ENCODE data around the gene SLC66A1. TPM values are rescaled to one million over a fixed set of nuclear protein-coding genes. Genes with fewer than 3 reads are reported as not detected.
"Not testable (repeated sequence)": the region's sequence is repeated elsewhere in the genome, so short reads cannot be mapped to it uniquely, and the experiment has no call there.

SLC66A1 gene
- total RNA-seq, 2 donors from 2014 or later: 24.4 to 49.6 TPM

- no peaks in the 10 kb centered on the region for H3K36me3 ChIP-seq
- no peaks in the 10 kb centered on the region for H3K4me1 ChIP-seq (replicated peaks)
- intact Hi-C loops (cut with DNase I): no loop called here
- H3K9me3 ChIP-seq: no peaks in the 10 kb centered on the region
- no peak for TF ChIP-seq POLR2A (IDR thresholded peaks at IDR 0.05)
- no peak for TF ChIP-seq CTCF (IDR thresholded peaks at IDR 0.05)
- no peak for TF ChIP-seq POLR2AphosphoS5 (IDR thresholded peaks at IDR 0.05)
- no peak for DNase-seq (ENCODE audit: low spot score)
- no peaks in the 10 kb centered on the region for H3K27me3 ChIP-seq (replicated peaks; ENCODE audit: insufficient read depth)
- no peak overlapping the region for H3K4me3 ChIP-seq
- H3K27ac ChIP-seq: no peak overlapping the region
Measured at GRCh38 chr1:19272064-19272463, 40.1 kb upstream of the SLC66A1 start.

DNA sequence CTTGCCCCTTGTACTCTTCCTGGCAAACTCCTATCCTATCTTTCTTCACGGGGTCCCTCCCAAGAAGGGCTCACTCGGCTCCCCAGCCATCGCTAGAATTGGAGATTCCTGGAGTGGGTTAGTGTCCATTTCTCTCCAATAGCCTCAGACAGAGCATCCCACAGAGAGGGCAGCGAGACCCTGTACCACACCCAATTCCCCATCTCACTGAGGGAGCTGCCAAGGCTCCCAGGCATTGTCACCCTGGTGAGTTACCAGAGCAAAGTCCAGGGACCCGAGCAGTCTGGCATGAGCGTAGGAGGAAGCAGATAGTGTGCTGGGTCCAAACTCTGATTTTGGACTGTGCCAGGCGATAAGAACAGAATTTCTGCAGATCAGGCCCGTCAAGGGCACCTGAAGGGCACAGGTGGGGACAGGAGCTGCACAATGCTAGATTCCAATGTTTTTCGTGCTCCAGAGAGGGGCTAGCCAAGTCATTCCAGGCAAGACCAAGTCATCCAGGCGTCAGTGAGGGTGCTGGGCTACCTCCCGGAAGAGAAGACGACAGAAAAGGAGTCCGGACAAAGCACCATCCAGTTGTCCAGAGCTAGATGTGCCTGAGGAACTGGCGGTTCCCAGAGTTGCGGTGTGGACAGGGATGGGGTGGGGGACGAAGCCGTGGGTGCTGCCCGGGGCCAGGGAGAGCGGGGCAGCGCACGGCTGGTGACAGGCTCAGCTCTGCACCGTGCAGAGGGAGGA, 38.9 kb upstream of the SLC66A1 start:
- Histone ChIP-seq H3K27me3 (replicated peaks; ENCODE audit: insufficient read depth) (no peaks in the 10 kb centered on the region), H3K4me3 (no peak overlapping the region), H3K27ac (no peak overlapping the region), H3K4me1 (replicated peaks) (no peaks in the 10 kb centered on the region), H3K36me3 (no peaks in the 10 kb centered on the region), H3K9me3 (no peaks in the 10 kb centered on the region)
- intact Hi-C loops (cut with DNase I): no loop called here
- 84% methylated on average over 22 of the region's 22 CpGs for WGBS
- DNase-seq (ENCODE audit: low spot score): no peak
- no peak for TF ChIP-seq POLR2A (IDR thresholded peaks at IDR 0.05)
- TF ChIP-seq POLR2AphosphoS5 (IDR thresholded peaks at IDR 0.05): no peak
- no peak for TF ChIP-seq CTCF (IDR thresholded peaks at IDR 0.05)

DNA sequence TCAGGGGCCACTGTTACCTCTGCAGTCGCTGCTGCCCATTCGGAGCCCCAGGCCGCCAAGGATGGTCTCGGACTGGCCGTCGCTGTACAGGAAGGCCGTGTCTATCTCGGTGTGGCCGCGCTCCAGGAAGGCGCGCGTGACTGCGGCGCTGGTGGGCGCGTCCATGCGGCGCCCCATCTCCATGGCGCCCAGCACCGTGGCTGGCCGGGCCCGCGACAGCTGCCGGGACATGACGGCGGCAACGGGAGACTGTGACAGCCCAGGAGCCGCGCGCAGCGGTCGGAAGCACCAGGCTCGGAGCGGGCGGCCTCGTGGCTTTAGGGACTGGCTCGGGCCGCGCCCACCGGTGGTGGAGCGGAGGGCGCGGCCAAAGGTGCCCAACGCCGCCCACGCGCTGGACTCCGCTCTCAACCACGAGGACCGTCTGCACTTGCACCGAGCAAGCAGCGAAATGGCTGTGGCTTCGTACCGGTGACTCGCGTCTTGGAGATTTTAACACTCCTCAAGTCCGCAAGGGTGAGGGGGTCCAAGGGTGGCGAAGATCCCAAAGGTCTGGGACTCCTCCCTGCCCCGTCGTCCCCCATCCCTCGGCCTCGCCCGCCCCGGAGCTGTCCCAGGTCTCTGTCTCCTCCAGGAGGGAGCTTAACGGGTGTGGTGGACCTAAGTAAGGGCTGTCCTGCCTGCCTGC, 38.1 kb upstream of the SLC66A1 start:
- H3K9me3 ChIP-seq; H3K36me3 ChIP-seq; H3K27ac ChIP-seq; H3K4me3 ChIP-seq; H3K4me1 ChIP-seq (replicated peaks); intact Hi-C loops (cut with DNase I); DNase-seq (ENCODE audit: low spot score); H3K27me3 ChIP-seq (replicated peaks; ENCODE audit: insufficient read depth): not testable (repeated sequence)
- WGBS: 22% methylated on average over 30 of the region's 66 CpGs

DNA sequence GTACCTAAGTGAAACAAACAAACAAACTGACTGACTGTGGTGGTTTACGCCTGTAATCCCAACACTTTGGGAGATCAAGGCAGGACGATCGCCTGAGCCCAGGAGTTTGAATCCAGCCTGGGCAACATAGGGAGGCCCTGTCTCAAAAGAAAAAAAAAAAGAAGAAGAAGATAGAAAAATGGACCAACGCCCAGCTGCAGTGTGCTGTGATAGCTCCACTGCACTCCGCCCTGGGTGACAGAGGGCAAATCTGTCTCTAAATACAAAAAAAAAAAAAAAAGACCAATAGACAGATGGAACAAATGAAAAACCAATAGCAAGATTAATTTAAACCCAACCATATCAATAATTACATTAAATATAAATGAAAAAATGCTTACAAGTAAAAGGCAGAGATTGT, 37.5 kb upstream of the SLC66A1 start:
- Histone ChIP-seq H3K27ac (no peak overlapping the region), H3K36me3 (no peaks in the 10 kb centered on the region), H3K4me3 (no peak overlapping the region), H3K4me1 (replicated peaks) (no peaks in the 10 kb centered on the region), H3K9me3 (no peaks in the 10 kb centered on the region), H3K27me3 (replicated peaks; ENCODE audit: insufficient read depth) (no peaks in the 10 kb centered on the region)
- TF ChIP-seq POLR2A (IDR thresholded peaks at IDR 0.05): no peak
- TF ChIP-seq POLR2AphosphoS5 (IDR thresholded peaks at IDR 0.05): no peak
- DNase-seq (ENCODE audit: low spot score): no peak
- intact Hi-C loops (cut with DNase I): no loop called here
- WGBS: 94% methylated on average over 5 of the region's 5 CpGs

DNA sequence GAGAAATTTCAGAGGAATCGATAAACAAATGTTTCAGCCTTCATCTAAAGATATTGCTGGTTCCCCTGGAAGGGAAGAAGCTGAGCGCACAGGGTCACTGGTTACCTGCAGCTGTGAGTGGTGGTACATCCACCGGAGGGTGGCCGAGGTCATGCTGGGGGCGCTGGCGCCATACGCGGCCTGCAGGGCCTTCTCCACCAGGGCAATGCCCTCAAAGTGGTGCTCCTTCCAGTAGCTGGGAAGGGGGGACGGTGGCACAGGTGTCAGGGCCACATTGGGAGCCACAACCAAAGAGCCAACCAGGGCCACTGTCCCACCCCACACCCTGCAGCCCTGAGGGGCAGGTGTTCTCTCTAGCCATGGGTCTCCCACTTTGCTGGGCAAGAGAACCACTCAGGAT, 28.2 kb upstream of the SLC66A1 start:
- no peak for DNase-seq (ENCODE audit: low spot score)
- no peaks in the 10 kb centered on the region for H3K9me3 ChIP-seq
- H3K27me3 ChIP-seq (replicated peaks; ENCODE audit: insufficient read depth): no peaks in the 10 kb centered on the region
- TF ChIP-seq POLR2AphosphoS5 (IDR thresholded peaks at IDR 0.05): no peak
- no peak for TF ChIP-seq CTCF (IDR thresholded peaks at IDR 0.05)
- no peak for TF ChIP-seq POLR2A (IDR thresholded peaks at IDR 0.05)
- intact Hi-C loops (cut with DNase I): no loop called here
- H3K27ac ChIP-seq: no peak overlapping the region
- H3K36me3 ChIP-seq: no peaks in the 10 kb centered on the region
- WGBS: 96% methylated on average over 9 of the region's 9 CpGs
- H3K4me3 ChIP-seq: no peak overlapping the region
- no peaks in the 10 kb centered on the region for H3K4me1 ChIP-seq (replicated peaks)

DNA sequence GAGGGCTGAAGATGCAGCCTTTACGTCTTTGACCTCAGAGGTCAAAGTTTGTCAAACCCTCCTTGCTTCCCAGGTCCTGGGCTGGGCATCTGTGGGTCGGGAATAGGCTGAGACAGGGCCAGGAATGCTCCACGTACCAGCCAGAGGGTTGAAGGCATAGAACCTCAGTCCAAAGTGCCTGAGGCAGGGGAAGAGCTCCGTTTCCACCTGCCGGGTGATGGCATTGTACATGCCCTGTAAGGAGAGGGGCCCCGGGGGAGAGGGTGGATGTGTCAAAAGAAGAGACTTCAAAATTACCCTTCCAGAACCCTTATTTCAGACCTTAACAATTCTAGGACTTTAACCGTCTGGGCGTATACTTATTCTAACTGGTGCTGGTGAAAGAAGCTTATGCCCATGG, 27.2 kb upstream of the SLC66A1 start:
- Histone ChIP-seq H3K27ac (no peak overlapping the region), H3K4me3 (no peak overlapping the region), H3K9me3 (no peaks in the 10 kb centered on the region), H3K27me3 (replicated peaks; ENCODE audit: insufficient read depth) (no peaks in the 10 kb centered on the region), H3K36me3 (no peaks in the 10 kb centered on the region), H3K4me1 (replicated peaks) (no peaks in the 10 kb centered on the region)
- DNase-seq (ENCODE audit: low spot score): no peak
- 78% methylated on average over 7 of the region's 8 CpGs for WGBS
- intact Hi-C loops (cut with DNase I): no loop called here
- TF ChIP-seq POLR2AphosphoS5 (IDR thresholded peaks at IDR 0.05) (no peak), POLR2A (IDR thresholded peaks at IDR 0.05) (no peak), CTCF (IDR thresholded peaks at IDR 0.05) (no peak)

DNA sequence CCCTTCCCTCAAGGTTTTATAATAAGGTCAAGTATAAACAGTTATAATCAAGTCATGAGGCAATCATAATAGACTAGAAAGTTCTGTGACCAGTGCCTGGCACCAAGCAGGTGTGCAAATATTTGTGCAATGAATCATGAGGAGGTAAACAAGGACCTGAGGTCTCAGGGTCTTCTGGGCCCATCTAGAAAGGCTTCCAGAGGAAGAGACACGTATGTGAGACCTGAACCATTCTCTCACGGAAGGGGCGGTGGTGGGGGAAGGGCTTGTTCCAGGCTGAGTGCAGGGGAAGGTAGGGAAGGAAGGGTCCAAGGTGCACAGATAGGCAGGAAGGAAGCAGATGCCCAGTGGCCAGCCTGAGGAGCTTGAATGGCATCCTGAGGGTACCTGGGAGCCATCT, 26.8 kb upstream of the SLC66A1 start:
- H3K4me3 ChIP-seq; DNase-seq (ENCODE audit: low spot score); H3K4me1 ChIP-seq (replicated peaks); intact Hi-C loops (cut with DNase I); H3K27ac ChIP-seq; H3K36me3 ChIP-seq; H3K9me3 ChIP-seq; H3K27me3 ChIP-seq (replicated peaks; ENCODE audit: insufficient read depth): not testable (repeated sequence)
- 88% methylated on average over 3 of the region's 3 CpGs for WGBS

- H3K9me3 ChIP-seq; H3K27ac ChIP-seq; DNase-seq (ENCODE audit: low spot score); H3K4me1 ChIP-seq (replicated peaks); H3K36me3 ChIP-seq; H3K27me3 ChIP-seq (replicated peaks; ENCODE audit: insufficient read depth); intact Hi-C loops (cut with DNase I); H3K4me3 ChIP-seq: not testable (repeated sequence)
- 89% methylated on average over 3 of the region's 3 CpGs for WGBS
Measured at GRCh38 chr1:19285807-19286206, 26.3 kb upstream of the SLC66A1 start.

Measured in prostate gland (tissue), 2 donors.